GM20431 (cell line): ENCODE data around the gene HAAO.

Source experiments
- in situ Hi-C: fragments of 300-500 bp; cut with MseI, MboI; formaldehyde crosslinking; loops from one replicate; pipeline ENCODE4 v1.15.0; 2020; ENCODE audit warnings: low sequenced_read_pairs; ENCODE audit not compliant: unreplicated experiment

HAAO gene

GRCh38 chr2:42770288-42771131 lies 21.9 kb downstream of the HAAO start:
- in situ Hi-C loops: no loop called here

- in situ Hi-C loops: no loop called here
Observed at GRCh38 chr2:42769583-42770287, 22.6 kb downstream of the HAAO start.

- in situ Hi-C loops: no loop called here
Observed at GRCh38 chr2:42768706-42769256, 23.6 kb downstream of the HAAO start.

- in situ Hi-C loops: no loop called here
Observed at GRCh38 chr2:42767899-42768705, 24.3 kb downstream of the HAAO start.

GRCh38 chr2:42767080-42767898 lies 25.1 kb downstream of the HAAO start:
- in situ Hi-C loops: no loop called here

GRCh38 chr2:42765686-42766085 lies 26.7 kb downstream of the HAAO start:
- in situ Hi-C loops: no loop called here

GRCh38 chr2:42764901-42765300 lies 27.5 kb downstream of the HAAO start:
- in situ Hi-C loops: no loop called here

GRCh38 chr2:42764096-42764495 lies 28.3 kb downstream of the HAAO start, which contains the start of gene OXER1:
Gene OXER1 (minus strand): TSS chr2:42764135. CDS start chr2:42764062, 73 bp downstream.
- in situ Hi-C loops: no loop called here

GRCh38 chr2:42762823-42763804 lies 29.3 kb downstream of the HAAO start:
- in situ Hi-C loops: no loop called here

- in situ Hi-C loops: no loop called here
Observed at GRCh38 chr2:42762155-42762554, 30.2 kb downstream of the HAAO start.

- in situ Hi-C loops: no loop called here
Observed at GRCh38 chr2:42761554-42761953, 30.8 kb downstream of the HAAO start.

GRCh38 chr2:42758751-42759150 lies 33.6 kb downstream of the HAAO start:
- in situ Hi-C loops: no loop called here

GRCh38 chr2:42757981-42758740 lies 34.2 kb downstream of the HAAO start:
- in situ Hi-C loops: no loop called here

- in situ Hi-C loops: no loop called here
Observed at GRCh38 chr2:42756966-42757513, 35.3 kb downstream of the HAAO start.

- in situ Hi-C loops: no loop called here
Observed at GRCh38 chr2:42756150-42756775, 36.1 kb downstream of the HAAO start.

- in situ Hi-C loops: no loop called here
Observed at GRCh38 chr2:42755191-42755880, 37.0 kb downstream of the HAAO start.
